H1 (cell line): ENCODE data around the gene CHCHD1. TPM values are rescaled to one million over a fixed set of nuclear protein-coding genes. Genes with fewer than 3 reads are reported as not detected.

Source experiments
- CTCF ChIA-PET: fragments of 300-600 bp; sonication (Branson Sonifier 250); formaldehyde crosslinking; loops from one replicate; lab custom pipeline; 2021; ENCODE audit not compliant: partially characterized antibody; lab: Charles Lee
- POLR2A ChIA-PET: fragments of 300-600 bp; sonication (Branson Sonifier 250); formaldehyde crosslinking; loops from one replicate; lab custom pipeline; 2021; ENCODE audit warnings: inconsistent platforms; ENCODE audit not compliant: partially characterized antibody; lab: Charles Lee
- DNase-seq, 2 experiments: peaks; one replicate each; pipeline versions ENCODE4 v3.0.0 to v3.0.0-alpha.2; 2010 to 2022; ENCODE audit warnings: low spot score in 2 of 2, low read depth in 1 of 2, mixed read lengths in 1 of 2
- FAIRE-seq: peaks from 2 replicates; lab custom pipeline; 2011; peaks lifted over from hg19 to GRCh38; lab: Jason Lieb, UNC
- H2AFZ ChIP-seq: 2 replicates; pipeline ENCODE4 v1.8.1; 2012; ENCODE audit warnings: low read length, inconsistent platforms
- H2AK5ac ChIP-seq: 2 replicates; pipeline ENCODE4 v1.6.1; 2013; ENCODE audit warnings: low read depth, low read length
- H2BK120ac ChIP-seq: replicated peaks from 2 replicates; pipeline ENCODE3; 2013; ENCODE audit warnings: low read depth, low read length, inconsistent platforms
- H2BK12ac ChIP-seq: 2 replicates; pipeline ENCODE4 v1.6.1; 2013; ENCODE audit warnings: low read depth, low read length
- H2BK15ac ChIP-seq: 2 replicates; pipeline ENCODE4 v1.6.1; 2013; ENCODE audit warnings: low read length
- H2BK20ac ChIP-seq: 2 replicates; pipeline ENCODE4 v1.6.1; 2013; ENCODE audit warnings: low read length
- H2BK5ac ChIP-seq: 2 replicates; pipeline ENCODE4 v1.6.1; 2013; ENCODE audit warnings: low read depth, low read length
- H3K14ac ChIP-seq: 2 replicates; pipeline ENCODE4 v1.6.1; 2013; ENCODE audit warnings: inconsistent platforms; ENCODE audit not compliant: insufficient read length
- H3K18ac ChIP-seq: 2 replicates; pipeline ENCODE4 v1.6.1; 2013; ENCODE audit warnings: low read length; ENCODE audit errors: extremely low read depth
- H3K23ac ChIP-seq: 2 replicates; pipeline ENCODE4 v1.6.1; 2013; ENCODE audit warnings: inconsistent platforms; ENCODE audit not compliant: insufficient read length
- H3K23me2 ChIP-seq: 2 replicates; pipeline ENCODE4 v1.6.1; 2013; ENCODE audit warnings: low read depth, low read length
- H3K27ac ChIP-seq: 2 replicates; pipeline ENCODE4 v1.6.1; 2011; ENCODE audit warnings: low read depth, low read length, inconsistent platforms
- H3K27me3 ChIP-seq, 4 experiments: replicated peaks in 1 of 4; 1 replicate in 1 of 4; 2 replicates in 3 of 4; pipeline versions ENCODE4 v1.6.1 to v1.8.1; 2011 to 2013; ENCODE audit warnings: low read length in 3 of 4, mild to moderate bottlenecking in 3 of 4, inconsistent platforms in 2 of 4, mixed read lengths in 2 of 4, moderate library complexity in 1 of 4; ENCODE audit not compliant: control insufficient read depth in 3 of 4, insufficient read depth in 3 of 4; ENCODE audit errors: extremely low read depth in 1 of 4
- H3K36me3 ChIP-seq, 4 experiments: 2 replicates each; pipeline versions ENCODE4 v1.6.1 to v1.8.1; 2011 to 2013; ENCODE audit warnings: mild to moderate bottlenecking in 4 of 4, low read length in 3 of 4, moderate library complexity in 2 of 4, control low read depth in 1 of 4, inconsistent platforms in 1 of 4; ENCODE audit not compliant: insufficient read depth in 4 of 4, control insufficient read depth in 2 of 4
- H3K4ac ChIP-seq: replicated peaks from 2 replicates; pipeline ENCODE3; 2013; ENCODE audit warnings: low read length, low read depth, mixed read lengths, inconsistent platforms; ENCODE audit not compliant: insufficient read length
- H3K4me1 ChIP-seq, 4 experiments: replicated peaks in 1 of 4; 1 replicate in 1 of 4; 2 replicates in 3 of 4; pipeline versions ENCODE4 v1.6.1 to v1.8.1; 2011 to 2013; ENCODE audit warnings: low read length in 3 of 4, inconsistent platforms in 2 of 4, mixed read lengths in 1 of 4; ENCODE audit not compliant: insufficient read depth in 4 of 4, control insufficient read depth in 3 of 4
- H3K4me2 ChIP-seq, 2 experiments: 2 replicates each; pipeline versions ENCODE4 v1.6.1 to v1.8.1; 2011 to 2013; ENCODE audit warnings: low read depth in 2 of 2, low read length in 2 of 2, control low read depth in 1 of 2, inconsistent platforms in 1 of 2, mild to moderate bottlenecking in 1 of 2; ENCODE audit not compliant: insufficient read depth in 1 of 2
- H3K4me3 ChIP-seq, 4 experiments: fragments of 200-600, 300-600 bp in 1 of 4; sonication (generic), shearing (Covaris generic), sonication (Bioruptor Twin) in 1 of 4; 2 replicates each; pipeline versions ENCODE4 v1.5.1 to v1.8.1; 2011 to 2016; ENCODE audit warnings: low read length in 4 of 4, low read depth in 3 of 4, control low read depth in 2 of 4, inconsistent platforms in 2 of 4, mild to moderate bottlenecking in 2 of 4, mixed read lengths in 1 of 4, moderate library complexity in 1 of 4; ENCODE audit not compliant: insufficient read depth in 2 of 4; ENCODE audit errors: extremely low read depth in 1 of 4
- H3K56ac ChIP-seq: replicated peaks from 2 replicates; pipeline ENCODE3; 2013; ENCODE audit warnings: low read depth, mild to moderate bottlenecking, mixed read lengths, low read length, inconsistent platforms; ENCODE audit not compliant: insufficient read length
- H3K79me1 ChIP-seq: 2 replicates; pipeline ENCODE4 v1.6.1; 2013; ENCODE audit warnings: low read depth, low read length, control low read depth
- H3K79me2 ChIP-seq, 2 experiments: 2 replicates each; pipeline versions ENCODE4 v1.6.1 to v1.8.1; 2012 to 2013; ENCODE audit warnings: low read length in 2 of 2, mild to moderate bottlenecking in 2 of 2, inconsistent platforms in 1 of 2; ENCODE audit not compliant: insufficient read depth in 2 of 2, control insufficient read depth in 1 of 2
- H3K9ac ChIP-seq, 4 experiments: replicated peaks in 1 of 4; 1 replicate in 1 of 4; 2 replicates in 3 of 4; pipeline versions ENCODE4 v1.6.1 to v1.8.1; 2011 to 2013; ENCODE audit warnings: low read depth in 3 of 4, low read length in 3 of 4, control low read depth in 2 of 4, mild to moderate bottlenecking in 2 of 4, moderate library complexity in 2 of 4, inconsistent platforms in 1 of 4; ENCODE audit errors: extremely low read depth in 1 of 4
- H3K9me3 ChIP-seq, 2 experiments: 2 replicates each; pipeline versions ENCODE4 v1.6.1 to v1.8.1; 2012 to 2013; ENCODE audit warnings: mild to moderate bottlenecking in 2 of 2, moderate library complexity in 2 of 2, control low read depth in 1 of 2, inconsistent platforms in 1 of 2, low read depth in 1 of 2, low read length in 1 of 2, mixed read lengths in 1 of 2; ENCODE audit not compliant: insufficient read depth in 2 of 2
- H4K20me1 ChIP-seq, 2 experiments: replicated peaks in 1 of 2; 2 replicates each; pipeline versions ENCODE3 to v1.8.1; 2011 to 2013; ENCODE audit warnings: inconsistent platforms in 2 of 2, low read length in 2 of 2, mild to moderate bottlenecking in 1 of 2; ENCODE audit not compliant: insufficient read depth in 2 of 2, control insufficient read depth in 1 of 2
- H4K5ac ChIP-seq: 2 replicates; pipeline ENCODE4 v1.6.1; 2013; ENCODE audit warnings: low read length, low read depth, mixed read lengths, inconsistent platforms; ENCODE audit not compliant: insufficient read length
- H4K8ac ChIP-seq: 2 replicates; pipeline ENCODE4 v1.8.0; 2013; ENCODE audit warnings: mild to moderate bottlenecking, moderate library complexity, low read length, inconsistent platforms; ENCODE audit not compliant: insufficient read depth; ENCODE audit errors: extremely low read depth
- H4K91ac ChIP-seq: replicated peaks from 2 replicates; pipeline ENCODE3; 2013; ENCODE audit warnings: low read length, mixed read lengths, inconsistent platforms; ENCODE audit not compliant: insufficient read length
- CHD1 ChIP-seq: IDR thresholded peaks from 2 replicates; pipeline ENCODE4 v1.6.1; 2012; ENCODE audit warnings: low read depth, low read length, improper control_type of control experiment
- GTF2F1 ChIP-seq: IDR thresholded peaks from 2 replicates; pipeline ENCODE4 v1.6.1; 2012; ENCODE audit warnings: low read depth, low read length, improper control_type of control experiment, borderline replicate concordance
- HDAC6 ChIP-seq: IDR thresholded peaks from one replicate; pipeline ENCODE4 v1.7.1; 2012; ENCODE audit warnings: low read depth, mild to moderate bottlenecking, inconsistent platforms, low read length, moderate library complexity
- KDM4A ChIP-seq: IDR thresholded peaks from one replicate; pipeline ENCODE4 v1.7.1; 2012; ENCODE audit warnings: low read depth, mild to moderate bottlenecking, moderate library complexity, low read length, inconsistent platforms; ENCODE audit not compliant: severe bottlenecking
- POLR2AphosphoS5 ChIP-seq: IDR thresholded peaks from 2 replicates; pipeline ENCODE4 v1.6.1; 2011; ENCODE audit warnings: low read depth, low read length
- SP2 ChIP-seq: IDR thresholded peaks from 2 replicates; pipeline ENCODE4 v1.6.1; 2012; ENCODE audit warnings: mild to moderate bottlenecking, low read length, inconsistent platforms
- SRF ChIP-seq: IDR thresholded peaks from 2 replicates; pipeline ENCODE4 v1.6.1; 2011; ENCODE audit warnings: mild to moderate bottlenecking, low read depth, low read length, moderate library complexity
- TAF7 ChIP-seq: optimal IDR thresholded peaks from 2 replicates; pipeline ENCODE3; 2011; ENCODE audit warnings: low read depth, mild to moderate bottlenecking, inconsistent platforms, low read length, moderate library complexity, borderline replicate concordance
- TCF12 ChIP-seq: IDR thresholded peaks from 2 replicates; pipeline ENCODE4 v1.6.1; 2011; ENCODE audit warnings: low read depth, mild to moderate bottlenecking, low read length
- WGBS, 2 experiments: shearing (Covaris generic) in 1 of 2; methylation state at CpG; one replicate each; pipeline versions ENCODE4 v1.1.6 to v1.1.7; 2013 to 2015; ENCODE audit warnings: low lambda C conversion rate in 2 of 2, mixed read lengths in 2 of 2, inconsistent platforms in 1 of 2, low coverage in 1 of 2, missing lambda C conversion rate in 1 of 2; ENCODE audit not compliant: insufficient replicate concordance in 2 of 2, insufficient coverage in 1 of 2, insufficient read length in 1 of 2; ENCODE audit errors: extremely low coverage in 1 of 2, missing lambda C conversion rate in 1 of 2; 5-methylcytosine and 5-hydroxymethylcytosine counted together
- polyA plus RNA-seq, 7 experiments: library from polyadenylated mRNA; depleted of rRNA in 3 of 7; stranded (reverse) in 5 of 7; unstranded in 2 of 7; fragments of >200 nt in 5 of 7; fragments of 200-250 nt in 2 of 7; gene quantifications; 1 replicate in 5 of 7; 2 replicates in 1 of 7; 4 replicates in 1 of 7; pipeline versions ENCODE4 v1.2.1 to v1.2.3, GENCODE V29; 2011 to 2013; ENCODE audit warnings: missing spikeins in 2 of 7, mixed read lengths in 2 of 7
- total RNA-seq: library from RNA; stranded (reverse); fragmentation: NEBNext Ultra II Directional; extraction: Animal tissue kit (Norgen Biotek cat#: 25700); gene quantifications from 2 replicates; pipeline ENCODE4 v1.2.1, GENCODE V29; 2021
- TF ChIP-seq, protein P1 (sequence below): IDR thresholded peaks from 2 replicates; pipeline ENCODE4 v1.6.1; 2012; ENCODE audit warnings: inconsistent platforms

Gene CHCHD1
- total and polyA plus RNA-seq, 2 of the 8 experiments (the other 6 are each of a cell fraction or from before 2014, with no cell fraction given), result 44.9 to 58.1 TPM

DNA sequence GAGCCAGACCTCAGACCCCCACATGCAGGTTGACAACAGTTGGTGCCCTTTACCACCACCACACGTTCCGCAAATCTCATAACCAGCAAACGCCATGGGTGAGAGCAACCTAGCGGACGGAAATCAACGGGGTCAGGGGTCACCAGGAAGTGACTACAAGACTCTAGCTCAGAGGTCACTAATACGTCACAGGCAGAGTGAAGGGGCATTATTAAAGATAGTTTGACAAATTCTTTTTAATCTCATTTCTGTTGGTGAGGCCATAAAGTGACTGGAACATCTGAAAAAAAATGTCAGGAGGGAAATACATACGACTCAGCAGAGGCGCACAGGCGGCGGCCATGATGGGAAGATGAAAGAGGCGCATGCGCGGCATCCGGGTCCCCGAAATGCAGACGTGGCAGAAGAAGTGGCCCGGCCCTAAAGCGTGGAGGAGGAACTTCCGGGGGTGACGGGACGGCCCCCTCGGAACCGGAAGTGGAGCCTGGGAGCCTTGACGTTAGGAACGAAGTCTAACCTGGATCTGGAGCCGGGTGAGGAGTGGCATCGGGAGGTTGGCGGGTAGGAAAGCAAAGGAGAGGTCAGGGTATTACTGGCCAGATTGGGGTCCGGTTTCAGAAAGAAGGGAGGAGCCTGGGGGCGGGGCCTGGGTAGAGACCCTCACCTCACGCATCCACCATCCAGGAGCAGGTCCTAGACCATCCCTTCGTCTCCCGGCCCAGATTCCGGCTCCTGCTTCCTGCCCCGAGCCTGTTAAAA, 37.8 kb upstream of the CHCHD1 start, which contains the start of gene SEC24C:
SEC24C (plus strand) TSS at position 468 of the 759 bp plus-strand sequence. CDS start 2,461 bp downstream, outside the sequence.
- Histone ChIP-seq H3K23me2 (peaks cover 3% of the 10 kb centered on the region; the same call in 1 of the 2 replicates), H3K18ac (peak within 1 kb of the TSS; percentile 89), H4K5ac (peak within 1 kb of the TSS; percentile 81), H3K79me2 (peaks cover 0 to 18% of the 10 kb centered on the region in 2 experiments; a peak in 2 of 4 replicates), H2BK5ac (peak within 1 kb of the TSS; percentile 84), H3K4me1 (peaks cover 5 to 20% (median 10%) of the 10 kb centered on the region in 4 experiments; a peak in 6 of 7 replicates), H2AK5ac (0 out of 2 replicates have a peak within 1 kb of the TSS, but pooled peaks have one; percentile 19), H3K9me3 (no peaks in the 10 kb centered on the region), H4K8ac (peak within 1 kb of the TSS; percentile 93; the same call in 1 of the 2 replicates), H2BK120ac (peak within 1 kb of the TSS; percentile 92), H3K4me2 (peak within 1 kb of the TSS; percentile 49 to 86), H3K23ac (no peak within 1 kb of the TSS), H3K56ac (peak within 1 kb of the TSS; percentile 66), H2BK12ac (0 out of 2 replicates have a peak within 1 kb of the TSS, but pooled peaks have one; percentile 21), H2BK20ac (no peak within 1 kb of the TSS), H4K91ac (peak within 1 kb of the TSS; percentile 95), H3K4ac (peak within 1 kb of the TSS; percentile 85), H3K9ac (peak within 1 kb of the TSS; percentile 87 to 93 (median 92)), H3K4me3 (peak within 1 kb of the TSS; percentile 69 to 92 (median 82)), H3K79me1 (peaks cover 8% of the 10 kb centered on the region), H3K36me3 (peaks cover 3 to 11% (median 3%) of the 10 kb centered on the region in 4 experiments; a peak in 4 of 8 replicates), H2AFZ (peak within 1 kb of the TSS; percentile 68; the same call in 1 of the 2 replicates), H4K20me1 (no peaks in the 10 kb centered on the region), H3K27me3 (no peaks in the 10 kb centered on the region), H3K14ac (no peak within 1 kb of the TSS), H3K27ac (peak within 1 kb of the TSS; percentile 93), H2BK15ac (0 out of 2 replicates have a peak within 1 kb of the TSS, but pooled peaks have one; percentile 46)
- WGBS, 2 experiments, result 2% methylated on average over 36 of the region's 36 CpGs; no CpG with 5 or more reads in 1 of the 2 experiments
- CTCF ChIA-PET, result interaction anchor here (1.0 to 1.3 kb wide), 4 partner anchors 13 to 214 kb away, joined by 3 to 5 read pairs (median 4); a partner anchor contains a TSS
- POLR2A ChIA-PET, result interaction anchor here (0.9 to 7.0 kb wide), 20 partner anchors 10 to 491 kb away, joined by 3 to 124 read pairs (median 5); partner anchors contain the start of genes CHCHD1, SYNPO2L and ZSWIM8
- DNase-seq (peak; percentile 82 to 95), FAIRE-seq (no peak)
- TF ChIP-seq TCF12 (no peak), HDAC6 (no peak), SRF (no peak), TAF7 (peak; percentile 80), POLR2AphosphoS5 (peak; percentile 91), KDM4A (no peak), CHD1 (no peak), SP2 (no peak), GTF2F1 (peak; percentile 66; the same call in 1 of the 2 replicates)
- TF ChIP-seq, protein P1, sequence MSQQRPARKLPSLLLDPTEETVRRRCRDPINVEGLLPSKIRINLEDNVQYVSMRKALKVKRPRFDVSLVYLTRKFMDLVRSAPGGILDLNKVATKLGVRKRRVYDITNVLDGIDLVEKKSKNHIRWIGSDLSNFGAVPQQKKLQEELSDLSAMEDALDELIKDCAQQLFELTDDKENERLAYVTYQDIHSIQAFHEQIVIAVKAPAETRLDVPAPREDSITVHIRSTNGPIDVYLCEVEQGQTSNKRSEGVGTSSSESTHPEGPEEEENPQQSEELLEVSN, result no peak
